GM10266 (cell line): ENCODE data around the gene LAMA3.

ENCODE experiments used
- DNase-seq: peaks from one replicate; pipeline ENCODE4 v3.0.0; 2012; ENCODE audit errors: extremely low spot score
- CTCF ChIP-seq: IDR thresholded peaks from 2 replicates; pipeline ENCODE4 v1.5.1; 2012; ENCODE audit warnings: mild to moderate bottlenecking, low read depth; ENCODE audit not compliant: control insufficient read depth, insufficient read depth; ENCODE audit errors: missing control alignments

LAMA3 gene

GRCh38 chr18:23870676-23871380 is 181.6 kb downstream of the LAMA3 start:
- no peak for DNase-seq
- no peak for TF ChIP-seq CTCF

GRCh38 chr18:23871410-23871809 is 182.2 kb downstream of the LAMA3 start:
- no peak for TF ChIP-seq CTCF
- peak; percentile 21 for DNase-seq

GRCh38 chr18:23872701-23873550 is 183.7 kb downstream of the LAMA3 start:
- no peak for DNase-seq
- TF ChIP-seq CTCF: no peak

GRCh38 chr18:23875966-23876895 is 187.0 kb downstream of the LAMA3 start:
- no peak for DNase-seq
- no peak for TF ChIP-seq CTCF

- TF ChIP-seq CTCF: no peak
- DNase-seq: no peak
Observed at GRCh38 chr18:23876921-23877320, 187.7 kb downstream of the LAMA3 start.

- DNase-seq: no peak
- no peak for TF ChIP-seq CTCF
Observed at GRCh38 chr18:23877371-23877770, 188.1 kb downstream of the LAMA3 start.
